Fibroblast of gingiva (primary cell): ENCODE results near the gene BZW1.

Source experiments
- DNase-seq: peaks from one replicate; pipeline ENCODE4 v3.0.0-alpha.2; 2011; ENCODE audit warnings: low read depth

BZW1 gene

GRCh38 chr2:200839513-200839912 is 27.8 kb downstream of the BZW1 start:
- DNase-seq = no peak

GRCh38 chr2:200843993-200844948 is 32.6 kb downstream of the BZW1 start:
- DNase-seq = no peak

- no peak for DNase-seq
Observed at GRCh38 chr2:200845194-200845593, 33.5 kb downstream of the BZW1 start.

- no peak for DNase-seq
Observed at GRCh38 chr2:200845669-200846325, 34.1 kb downstream of the BZW1 start.

- DNase-seq = no peak
Observed at GRCh38 chr2:200847269-200847668, 35.6 kb downstream of the BZW1 start.

- no peak for DNase-seq
Observed at GRCh38 chr2:200847939-200848338, 36.2 kb downstream of the BZW1 start.

- DNase-seq = no peak
Observed at GRCh38 chr2:200850512-200851256, 39.0 kb downstream of the BZW1 start.

- DNase-seq = no peak
Observed at GRCh38 chr2:200851398-200852248, 39.9 kb downstream of the BZW1 start.

GRCh38 chr2:200852605-200853004 is 40.9 kb downstream of the BZW1 start:
- DNase-seq = no peak

GRCh38 chr2:200856806-200857205 is 45.1 kb downstream of the BZW1 start:
- no peak for DNase-seq

- DNase-seq = peak; percentile 52
Observed at GRCh38 chr2:200860092-200860795, 48.5 kb downstream of the BZW1 start.

- DNase-seq = no peak
Observed at GRCh38 chr2:200861617-200862155, 50.0 kb downstream of the BZW1 start.

GRCh38 chr2:200862532-200863000 is 50.9 kb downstream of the BZW1 start:
- peak; percentile 39 for DNase-seq

GRCh38 chr2:200863782-200864175 is 52.1 kb downstream of the BZW1 start:
- no peak for DNase-seq

GRCh38 chr2:200864176-200865034 is 52.7 kb downstream of the BZW1 start, which contains the start of gene CLK1:
Gene CLK1, minus strand, starts transcription at chr2:200864658. Its CDS starts 2,796 bp downstream, at chr2:200861862.
- peak; percentile 94 for DNase-seq

- no peak for DNase-seq
Observed at GRCh38 chr2:200869014-200869413, 57.3 kb downstream of the BZW1 start.

GRCh38 chr2:200871151-200871550 is 59.4 kb downstream of the BZW1 start:
- peak; percentile 74 for DNase-seq

GRCh38 chr2:200873560-200873959 is 61.9 kb downstream of the BZW1 start:
- DNase-seq = no peak
